HG03378 (cell line): ENCODE results near the gene LRMDA.

Experiments
- ATAC-seq: cut with Tn5 transposase; IDR thresholded peaks from one replicate; pipeline ENCODE4 v1.9.1; 2021; ENCODE audit warnings: mild to moderate bottlenecking, moderate library complexity; ENCODE audit not compliant: unreplicated experiment

The LRMDA gene

GRCh38 chr10:75632805-75633462, 201.5 kb downstream of the LRMDA start:
- ATAC-seq = no peak

DNA sequence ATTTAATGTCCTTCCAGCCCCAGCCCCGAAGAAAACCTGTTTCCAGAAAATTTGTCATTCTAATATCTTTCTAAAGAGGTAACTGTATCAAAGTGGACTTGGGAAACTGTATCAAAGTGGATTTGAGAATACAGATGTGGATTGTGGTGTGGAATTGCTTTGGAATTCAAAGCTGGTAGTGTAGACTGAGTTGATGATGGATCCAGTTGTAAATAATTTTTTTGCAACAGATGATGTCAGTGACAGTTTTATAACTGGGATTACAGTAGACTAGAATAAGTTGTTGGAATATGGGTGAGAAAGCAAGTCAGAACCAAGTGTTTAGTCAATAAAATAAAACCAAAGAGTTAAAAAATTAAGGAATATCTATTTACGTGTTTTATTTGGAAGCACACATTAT, 202.1 kb downstream of the LRMDA start:
- ATAC-seq = no peak

- no peak for ATAC-seq
These were observed 203.5 kb downstream of the LRMDA start for GRCh38 chr10:75634947-75635346.

DNA sequence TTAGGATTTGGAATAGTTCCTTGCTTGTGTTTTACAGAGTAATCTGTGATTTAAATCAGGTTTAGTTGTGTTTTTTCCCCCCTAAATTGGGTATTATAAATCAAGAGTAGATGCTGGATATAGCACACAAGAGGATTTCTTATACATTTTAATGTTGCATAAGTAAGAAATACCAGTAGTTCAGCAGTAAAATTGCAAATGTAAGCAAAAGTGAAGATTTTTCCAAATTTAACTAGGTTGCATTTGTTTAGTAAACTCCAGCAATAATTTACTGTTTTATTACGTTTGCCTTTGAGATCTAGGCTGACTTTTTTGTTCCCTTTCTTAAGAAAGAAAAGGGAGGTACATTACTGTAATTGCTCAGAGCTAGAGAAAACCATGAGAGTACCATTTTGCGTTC, 207.3 kb downstream of the LRMDA start:
- no peak for ATAC-seq

- ATAC-seq = no peak
These were observed 208.3 kb downstream of the LRMDA start for GRCh38 chr10:75639736-75640135.

GRCh38 chr10:75640381-75640780, 209.0 kb downstream of the LRMDA start:
- no peak for ATAC-seq

DNA sequence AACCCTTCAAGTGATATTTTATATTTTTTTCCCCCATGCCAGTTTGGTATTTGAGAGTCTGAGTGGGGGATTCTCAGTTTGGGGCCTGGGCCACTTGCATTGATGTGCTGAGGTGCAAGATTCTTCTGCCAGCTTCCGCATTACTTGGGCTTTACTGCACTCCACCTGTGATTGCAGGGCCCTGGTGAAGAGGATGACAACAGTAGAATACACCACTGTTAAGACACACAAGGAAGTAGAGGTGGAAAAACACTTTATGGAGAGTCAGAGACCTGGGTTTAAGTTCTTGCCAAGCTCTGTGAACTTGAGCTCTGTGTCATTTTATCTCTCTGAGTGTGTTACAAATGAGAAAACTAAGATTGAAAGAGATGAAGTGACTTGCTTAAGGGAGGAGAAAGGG, 209.4 kb downstream of the LRMDA start:
- no peak for ATAC-seq

DNA sequence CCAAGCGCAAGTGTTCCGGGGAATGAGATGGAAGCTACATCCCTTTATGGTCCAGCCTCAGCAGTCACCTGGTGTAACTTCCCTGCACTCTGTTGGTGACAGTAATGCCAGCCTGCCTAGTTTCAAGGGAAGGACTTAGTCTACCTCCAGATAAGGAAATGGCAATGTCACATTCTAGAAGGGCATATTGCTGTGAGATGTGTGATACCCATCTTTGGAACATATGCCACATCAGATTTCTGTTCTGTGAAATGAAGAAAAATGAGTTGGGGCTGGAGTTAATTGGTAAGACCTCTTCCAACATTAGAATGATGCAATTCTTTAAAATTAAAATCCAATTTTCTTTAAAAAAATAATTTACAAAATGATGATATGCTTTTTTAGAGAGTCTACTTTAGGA, 212.0 kb downstream of the LRMDA start:
- no peak for ATAC-seq

GRCh38 chr10:75643944-75644692, 212.7 kb downstream of the LRMDA start:
- no peak for ATAC-seq

- ATAC-seq = no peak
These were observed 214.3 kb downstream of the LRMDA start for GRCh38 chr10:75645704-75646103.

GRCh38 chr10:75646218-75646915, 214.9 kb downstream of the LRMDA start:
- ATAC-seq = no peak

DNA sequence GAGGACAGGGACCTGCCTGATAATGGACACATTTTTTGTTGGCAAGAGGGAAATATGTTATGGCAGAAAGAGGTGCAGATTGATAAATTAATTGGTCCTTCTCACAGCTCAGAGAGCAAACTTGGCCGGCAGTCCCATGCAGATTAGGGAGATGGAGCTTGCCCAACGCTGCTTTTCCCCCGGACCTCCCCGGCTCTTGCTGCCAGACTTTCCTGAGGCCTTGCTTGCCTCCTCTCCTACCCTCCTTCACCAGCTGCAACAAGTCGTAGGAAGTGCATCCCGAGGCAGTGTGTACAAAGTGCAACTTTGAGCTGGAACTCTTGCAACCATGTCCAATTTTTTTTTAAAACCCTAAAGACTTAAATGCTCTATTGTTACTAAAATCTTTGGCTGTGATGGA, 215.5 kb downstream of the LRMDA start:
- ATAC-seq = no peak

DNA sequence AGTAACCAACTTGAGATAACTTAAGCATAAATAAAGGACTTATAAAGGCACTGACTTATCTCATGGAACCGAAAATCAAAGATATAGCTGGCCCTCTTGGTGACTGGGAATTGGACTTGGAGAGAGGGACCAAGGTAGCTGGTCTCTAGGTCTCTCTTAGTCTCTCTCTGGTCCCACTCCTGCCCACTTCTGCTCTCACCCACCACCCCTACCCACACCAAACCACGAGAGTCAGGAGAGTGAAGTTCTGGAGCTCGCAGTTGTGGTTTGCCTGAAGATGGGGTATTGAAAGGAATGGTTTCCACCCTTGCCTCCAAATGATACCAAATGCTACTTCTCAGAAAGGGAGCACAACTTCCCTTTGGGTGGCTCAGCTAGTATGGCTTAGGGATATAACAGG, 216.3 kb downstream of the LRMDA start:
- no peak for ATAC-seq

DNA sequence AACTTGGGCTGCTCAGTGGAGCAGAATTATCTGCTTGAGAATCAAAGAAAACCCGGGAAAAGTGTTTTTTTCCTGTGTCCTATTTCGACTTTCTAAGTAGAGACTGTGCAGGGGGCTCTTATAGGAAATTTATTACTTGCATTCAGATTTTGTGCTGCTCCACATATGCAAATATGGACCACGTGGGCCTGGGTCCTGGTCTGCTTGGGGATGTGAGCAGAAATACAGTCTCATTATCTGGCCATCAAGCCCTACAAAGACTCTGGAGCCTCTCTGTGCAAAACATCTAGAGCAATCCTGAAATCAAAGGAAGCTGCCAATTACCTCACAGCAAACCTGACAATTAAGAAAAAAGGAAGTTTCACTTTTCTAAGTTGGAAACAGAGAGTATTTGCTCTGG, 216.9 kb downstream of the LRMDA start:
- no peak for ATAC-seq

- ATAC-seq = no peak
These were observed 217.4 kb downstream of the LRMDA start for GRCh38 chr10:75648854-75649253.

- ATAC-seq = no peak
These were observed 218.0 kb downstream of the LRMDA start for GRCh38 chr10:75649466-75649865.

DNA sequence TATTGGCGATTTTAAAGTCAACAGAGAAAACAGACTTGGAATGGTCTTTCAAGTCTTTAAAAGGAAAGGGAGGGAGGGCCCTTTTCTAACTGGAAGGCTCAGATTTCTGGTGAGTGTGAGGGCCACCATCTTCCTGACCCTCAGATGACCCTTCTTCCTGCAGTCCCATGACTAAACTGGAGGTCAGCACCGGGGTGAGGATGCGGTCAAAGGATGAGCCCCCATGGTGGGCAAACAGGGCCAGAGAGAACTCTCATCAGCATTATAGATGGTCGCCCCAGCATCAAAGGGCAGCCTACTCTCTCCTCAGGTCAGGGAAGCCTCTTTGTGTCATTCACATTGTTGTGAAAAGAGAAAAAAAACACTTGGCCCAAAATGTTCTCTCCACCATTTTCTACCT, 219.2 kb downstream of the LRMDA start:
- no peak for ATAC-seq

GRCh38 chr10:75651417-75651816, 220.0 kb downstream of the LRMDA start:
- ATAC-seq = no peak

DNA sequence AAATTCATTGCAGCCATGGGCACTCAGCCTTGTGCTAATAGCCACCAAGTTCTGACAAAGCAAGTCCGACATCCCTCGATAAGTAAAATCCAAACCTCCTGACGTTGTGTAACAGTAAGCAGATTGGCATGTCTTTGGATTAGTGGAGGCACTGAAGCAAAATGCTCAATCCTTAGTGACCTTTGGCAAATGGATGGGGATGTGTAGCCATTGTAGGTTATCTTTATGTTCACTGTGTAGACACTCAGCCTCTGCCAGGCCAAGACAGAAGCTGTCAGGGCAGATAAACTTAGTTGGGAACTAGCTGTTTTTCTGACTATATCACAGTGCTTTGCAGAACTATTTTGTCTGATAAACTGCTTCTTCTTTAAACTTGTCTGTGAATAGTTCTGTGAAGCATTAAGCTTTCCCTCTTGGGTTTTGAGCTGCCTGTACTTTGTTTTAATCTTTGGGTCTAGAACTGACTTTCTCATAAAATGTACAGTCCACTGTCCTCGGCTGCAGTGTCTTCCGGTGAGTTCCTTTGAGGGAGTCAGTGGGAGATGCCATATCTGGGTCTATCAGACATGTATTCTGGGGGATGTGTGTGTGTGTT, 220.8 kb downstream of the LRMDA start:
- ATAC-seq = no peak

DNA sequence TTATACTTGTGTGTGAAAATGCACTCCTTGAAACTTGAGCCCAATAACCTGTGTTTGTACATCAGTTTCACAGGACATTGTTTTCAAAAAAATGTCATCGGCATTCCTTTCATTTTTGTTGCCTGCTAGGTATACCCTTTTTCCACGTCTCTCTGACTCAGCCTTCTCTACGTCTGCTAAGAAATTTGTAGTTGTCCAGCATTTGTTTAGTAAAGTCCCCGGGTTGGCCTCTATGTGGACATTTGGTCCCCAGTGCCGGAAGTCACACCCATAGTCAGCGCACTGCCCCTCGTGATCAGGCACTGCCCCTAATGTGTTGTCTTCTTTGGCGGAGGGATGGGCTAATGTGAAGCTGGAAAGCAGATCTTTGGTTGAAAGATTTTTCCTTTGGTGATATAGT, 222.3 kb downstream of the LRMDA start:
- no peak for ATAC-seq

GRCh38 chr10:75654171-75654771, 222.8 kb downstream of the LRMDA start:
- ATAC-seq = no peak
